Hematopoietic multipotent progenitor cell (in vitro differentiated cells): ENCODE data around the gene ATG12. TPM values are rescaled to one million over a fixed set of nuclear protein-coding genes. Genes with fewer than 3 reads are reported as not detected.
"Not testable (repeated sequence)": the region's sequence is repeated elsewhere in the genome, so short reads cannot be mapped to it uniquely, and the experiment has no call there.

Experiments used
- DNase-seq, 3 donors: peaks; one replicate each; pipeline ENCODE4 v3.0.0-alpha.2; 2011 to 2015; ENCODE audit warnings: low read depth in 2 of 3, low spot score in 2 of 3
- total RNA-seq: library from RNA; depleted of rRNA; stranded (reverse); fragments of >200 nt; gene quantifications from one replicate; pipeline ENCODE4 v1.2.3, GENCODE V29; 2012

Gene ATG12
- total RNA-seq, 1 donor: 16.2 TPM

DNA sequence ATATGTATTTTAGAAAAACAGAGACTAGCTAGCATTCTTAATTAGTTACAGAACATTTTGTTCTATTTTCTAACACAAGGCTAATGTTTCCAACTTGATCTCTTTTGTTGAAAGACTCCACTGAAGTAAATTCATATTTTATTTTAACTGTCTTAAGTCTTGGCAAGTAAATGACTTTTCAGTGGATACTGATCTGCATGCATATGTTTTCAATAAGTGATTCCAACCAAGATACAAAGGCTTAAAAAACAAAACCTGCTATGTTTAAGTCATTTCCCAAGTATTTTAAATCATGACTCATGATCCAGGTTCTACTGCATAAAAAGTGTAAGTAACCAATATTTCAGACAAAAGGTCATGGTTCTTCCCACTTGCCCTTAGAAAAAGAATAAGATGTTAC lies 30.6 kb downstream of the ATG12 start:
- no peak for DNase-seq

DNA sequence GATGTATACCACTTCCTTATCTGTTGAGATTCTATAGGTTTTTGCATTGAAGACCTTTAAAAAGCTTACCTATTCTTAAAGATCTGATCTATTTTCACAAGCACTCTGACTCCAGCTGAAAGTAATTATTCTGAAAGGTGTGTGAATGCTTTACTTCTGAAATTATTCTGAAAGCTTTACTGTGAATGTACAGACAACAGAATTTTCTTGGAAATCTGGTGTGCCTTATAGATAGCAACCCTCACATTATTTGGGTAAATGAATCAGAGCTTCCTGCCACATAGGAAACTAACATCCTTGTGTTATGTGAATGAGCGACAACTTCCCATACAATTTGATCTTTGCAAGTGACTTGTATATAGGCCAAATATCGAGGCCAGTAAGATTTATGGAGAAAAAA lies 31.4 kb downstream of the ATG12 start:
- DNase-seq: no peak

DNA sequence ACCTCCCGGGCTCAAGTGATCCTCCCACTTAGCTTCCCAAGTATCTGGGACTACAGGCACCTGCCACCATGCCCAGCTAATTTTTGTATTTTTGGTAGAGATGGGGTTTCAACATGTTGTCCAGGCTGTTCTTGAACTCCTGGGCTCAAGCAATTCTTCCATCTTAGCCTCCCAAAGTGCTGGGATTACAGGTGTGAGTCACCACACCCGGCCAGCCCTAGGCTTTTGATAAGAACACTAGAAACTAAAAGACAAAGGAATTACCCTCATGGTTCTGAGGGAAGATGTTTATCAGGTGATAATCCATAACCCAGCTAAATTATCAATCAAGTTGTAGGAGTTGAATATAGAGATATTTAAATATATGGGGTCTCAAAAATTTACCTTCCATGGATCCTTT lies 33.3 kb downstream of the ATG12 start:
- DNase-seq: not testable (repeated sequence)

DNA sequence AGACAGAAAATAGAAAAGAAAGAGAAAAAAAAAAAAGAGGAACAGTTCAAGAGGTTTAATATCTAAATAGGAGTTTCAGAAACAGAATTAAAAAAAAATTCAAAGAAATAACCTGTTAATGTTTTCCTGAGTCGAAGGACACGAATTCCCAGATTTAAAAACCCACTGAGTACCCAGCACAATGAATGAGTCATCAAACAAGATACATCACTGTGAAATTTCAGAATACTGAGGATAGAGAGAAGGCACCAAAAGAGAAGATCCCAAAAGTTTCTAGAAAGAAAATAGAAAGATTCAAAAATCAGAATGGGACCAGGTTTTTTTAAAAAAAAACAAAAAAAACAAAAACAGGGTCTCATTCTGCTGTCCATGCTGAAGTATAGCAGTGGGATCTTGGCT lies 33.7 kb downstream of the ATG12 start:
- no peak for DNase-seq

DNA sequence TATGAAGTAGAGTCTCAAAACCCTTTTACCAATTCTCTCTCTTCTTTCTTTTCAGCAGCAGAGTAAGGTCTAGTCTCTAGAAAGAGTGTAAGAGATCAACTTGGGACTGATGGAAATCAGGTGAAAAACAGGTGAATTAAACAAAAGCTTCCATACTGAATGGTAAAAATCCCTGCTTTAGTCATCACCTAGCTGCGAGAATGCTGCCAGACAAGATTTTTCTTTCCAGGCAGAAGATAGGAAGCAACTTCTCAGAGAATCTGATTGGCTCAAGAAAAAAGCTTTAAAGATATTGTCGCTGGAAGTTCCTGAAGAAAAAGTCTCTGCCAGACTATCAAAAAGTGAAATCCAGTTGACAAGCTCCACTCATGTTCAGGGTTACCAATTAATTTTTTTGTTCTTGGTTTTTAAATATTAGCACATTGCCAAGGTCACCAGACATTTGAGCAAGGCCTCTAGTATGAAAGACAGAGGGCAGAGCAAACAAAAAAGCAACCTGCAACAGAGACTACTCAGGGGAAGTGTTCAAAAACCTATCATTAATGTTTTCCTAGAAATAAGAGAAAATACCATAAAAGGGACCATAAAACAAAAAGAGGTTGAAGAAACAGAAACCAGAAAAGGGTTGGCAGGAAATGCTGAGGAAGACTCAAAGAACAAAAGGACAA lies 34.2 kb downstream of the ATG12 start:
- DNase-seq: no peak

DNA sequence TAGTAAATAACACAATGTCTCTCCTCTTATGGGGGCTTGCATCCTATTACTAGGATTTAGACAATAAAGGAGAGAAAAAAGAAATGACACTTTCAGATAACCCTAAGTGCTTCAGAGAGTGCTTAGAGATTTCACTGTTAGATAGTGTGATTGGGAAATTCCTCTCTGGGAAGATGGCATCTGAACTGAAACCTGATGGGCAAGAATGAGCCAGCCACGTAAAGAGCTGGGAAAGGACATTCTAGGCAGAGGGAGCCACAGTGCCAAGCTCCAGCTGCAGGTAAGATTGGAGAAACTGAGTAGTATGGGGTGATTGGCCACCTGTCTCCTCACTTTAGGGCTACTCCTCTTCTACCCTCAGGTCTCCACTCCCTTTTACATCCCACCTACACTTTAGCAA lies 39.4 kb downstream of the ATG12 start:
- DNase-seq: no peak

DNA sequence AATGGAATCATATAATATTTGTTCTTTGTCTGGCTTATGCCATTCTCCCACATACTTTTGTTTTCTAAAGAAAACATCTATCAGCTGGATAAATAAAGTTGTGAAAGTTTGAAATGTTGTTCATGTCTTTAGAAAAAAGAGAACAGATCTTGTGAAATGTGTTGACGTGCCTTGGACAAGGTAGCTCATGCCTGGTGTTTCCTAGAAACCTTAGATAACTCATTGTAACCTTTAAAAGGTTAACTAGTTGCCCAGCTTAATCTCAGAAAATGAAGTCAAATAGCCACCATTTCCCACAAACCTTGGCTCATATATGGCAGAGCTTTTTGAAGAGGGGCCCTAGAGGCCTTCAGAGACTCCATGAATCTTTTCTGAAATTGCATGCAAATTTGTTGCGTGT lies 40.2 kb downstream of the ATG12 start:
- DNase-seq: no peak

DNA sequence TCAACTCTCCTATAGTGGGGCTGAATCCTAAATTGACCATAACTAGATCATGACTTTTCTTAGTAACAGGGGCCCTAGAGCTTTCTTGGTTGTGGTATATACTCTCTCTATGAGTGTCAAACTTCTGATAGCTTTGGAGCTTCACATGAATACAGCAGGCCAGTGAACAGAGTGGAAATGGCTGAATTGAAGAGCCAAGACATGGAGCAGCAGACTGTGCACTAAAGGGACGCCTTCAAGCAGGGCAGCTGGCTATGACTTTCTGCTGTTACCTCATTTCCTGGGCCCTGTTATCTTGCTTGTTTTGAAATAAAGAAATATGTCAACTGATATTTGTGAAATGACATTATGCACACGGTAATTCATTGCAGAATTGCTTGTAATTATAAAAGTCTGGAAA lies 41.3 kb downstream of the ATG12 start:
- DNase-seq: no peak

DNA sequence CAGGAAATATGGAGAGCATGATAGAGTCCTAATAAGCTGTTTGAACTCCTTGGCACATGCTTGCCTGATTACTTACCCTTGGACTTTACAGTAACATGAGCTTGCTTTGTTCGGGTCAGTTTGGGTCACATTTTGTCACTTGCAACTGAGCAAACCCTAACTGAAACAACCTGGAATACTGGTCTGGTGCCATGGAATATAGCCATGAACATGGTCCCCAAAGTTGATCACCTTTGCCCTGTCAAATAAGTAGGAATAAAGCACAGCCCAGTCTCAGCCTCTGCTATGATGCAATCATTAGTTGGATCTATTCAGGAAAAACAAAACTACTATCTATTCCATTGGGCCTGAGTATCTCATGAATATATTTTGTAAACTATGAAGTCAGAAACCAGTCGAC lies 43.1 kb downstream of the ATG12 start:
- DNase-seq: no peak

DNA sequence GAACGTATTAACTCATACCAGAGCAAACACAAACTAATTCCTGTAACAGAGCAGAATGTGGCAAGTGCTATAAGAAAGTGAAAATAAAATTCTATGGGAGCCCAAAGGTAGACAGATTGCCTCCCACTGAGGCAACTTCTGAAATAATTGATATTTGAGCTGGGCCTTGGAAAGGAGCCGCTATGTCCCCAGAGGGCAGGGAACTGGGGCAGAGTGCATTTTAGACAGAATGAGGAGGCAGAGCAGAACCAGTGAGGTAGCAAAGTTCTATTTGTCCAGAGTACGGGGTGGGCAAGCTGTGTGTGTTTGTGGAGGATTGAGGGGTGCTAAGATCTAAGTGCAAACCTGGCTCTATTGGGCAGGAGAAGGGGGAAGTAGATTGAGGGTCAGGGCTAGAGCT lies 44.7 kb downstream of the ATG12 start:
- DNase-seq: no peak

DNA sequence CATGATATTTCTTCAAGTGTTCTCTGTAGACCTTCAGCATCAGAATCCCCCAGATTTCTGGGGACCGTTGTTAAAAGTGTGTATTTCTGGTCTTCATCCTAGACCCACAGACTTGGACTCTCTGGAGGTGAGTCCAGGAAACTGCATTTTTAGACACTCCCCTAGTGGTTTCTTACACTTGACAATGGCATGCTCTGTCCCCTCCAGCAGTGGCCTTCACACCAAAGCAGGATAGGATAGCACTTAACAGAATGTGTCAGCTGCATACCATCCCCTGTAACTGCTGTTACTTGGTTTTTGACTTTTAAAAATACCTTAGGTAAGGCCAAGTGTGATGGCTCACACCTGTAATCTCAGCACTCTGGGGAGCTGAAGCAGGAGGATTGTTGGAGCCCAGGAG lies 45.7 kb downstream of the ATG12 start:
- no peak for DNase-seq

DNA sequence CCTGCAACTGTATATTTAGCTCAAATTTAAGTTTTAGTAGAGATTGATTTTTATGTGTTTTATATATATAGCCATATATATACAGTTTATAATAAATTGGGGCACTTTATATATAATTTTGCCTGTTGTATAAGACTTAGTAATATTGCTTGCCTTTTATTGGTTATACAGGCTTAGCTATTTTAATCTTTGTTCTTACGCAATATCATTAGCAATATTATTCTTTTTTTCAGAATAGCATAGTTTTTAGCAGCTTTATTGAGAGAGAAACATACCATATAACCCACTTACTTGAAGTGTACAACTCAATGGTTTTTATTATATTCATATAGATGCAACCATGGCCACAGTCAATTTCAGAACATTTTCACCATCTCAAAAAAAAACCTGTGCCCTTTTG lies 52.9 kb downstream of the ATG12 start:
- no peak for DNase-seq

DNA sequence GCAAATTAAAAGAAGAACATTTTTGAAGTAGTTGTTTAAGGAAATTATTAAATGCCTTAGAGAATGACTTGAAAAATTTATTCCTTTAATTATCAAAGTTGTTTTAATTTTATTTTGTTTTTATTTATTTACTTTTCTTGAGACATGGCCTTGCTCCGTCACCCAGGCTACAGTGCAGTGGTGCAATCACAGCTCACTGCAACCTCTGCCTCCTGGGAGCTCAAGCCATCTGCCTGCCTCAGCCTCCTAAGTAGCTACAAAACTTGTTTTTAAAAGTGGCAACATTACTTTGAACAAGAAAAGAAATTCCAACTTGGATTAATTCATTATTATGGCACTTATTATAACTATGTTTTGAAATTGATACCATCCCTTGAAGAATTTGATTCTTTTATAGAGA lies 53.9 kb downstream of the ATG12 start:
- no peak for DNase-seq

DNA sequence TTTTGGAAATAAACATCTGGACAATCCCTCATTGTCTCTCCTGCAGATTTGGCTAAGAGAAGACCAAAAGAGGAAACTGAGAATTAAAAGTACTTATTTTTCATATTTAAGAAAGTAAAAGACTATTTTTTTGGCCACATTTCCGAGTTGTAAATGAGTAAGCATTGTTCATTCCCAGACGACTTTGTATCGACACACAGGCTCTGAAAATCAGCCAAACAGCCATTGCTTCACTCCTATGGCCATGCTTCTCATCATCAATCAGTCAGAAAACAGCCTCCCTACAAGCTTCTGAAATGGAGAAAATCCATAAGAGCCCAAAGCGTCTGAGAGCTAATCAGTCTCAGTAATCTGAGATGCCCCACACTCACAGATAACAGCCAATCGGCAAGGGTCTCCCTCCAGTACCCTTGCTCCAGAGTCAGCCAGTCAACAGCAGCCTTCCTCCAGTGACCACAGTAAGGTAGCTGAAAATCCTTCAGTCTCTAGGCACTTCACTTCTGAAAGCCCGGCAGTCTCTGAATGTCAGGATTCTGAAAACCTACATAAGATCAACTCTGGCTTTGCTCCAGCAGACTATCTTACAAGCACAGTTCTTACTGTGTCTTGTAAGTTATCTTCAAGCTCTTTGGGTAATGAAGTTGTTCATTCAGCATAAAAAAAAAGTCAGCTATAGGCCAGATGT lies 55.8 kb downstream of the ATG12 start:
- DNase-seq: no peak

DNA sequence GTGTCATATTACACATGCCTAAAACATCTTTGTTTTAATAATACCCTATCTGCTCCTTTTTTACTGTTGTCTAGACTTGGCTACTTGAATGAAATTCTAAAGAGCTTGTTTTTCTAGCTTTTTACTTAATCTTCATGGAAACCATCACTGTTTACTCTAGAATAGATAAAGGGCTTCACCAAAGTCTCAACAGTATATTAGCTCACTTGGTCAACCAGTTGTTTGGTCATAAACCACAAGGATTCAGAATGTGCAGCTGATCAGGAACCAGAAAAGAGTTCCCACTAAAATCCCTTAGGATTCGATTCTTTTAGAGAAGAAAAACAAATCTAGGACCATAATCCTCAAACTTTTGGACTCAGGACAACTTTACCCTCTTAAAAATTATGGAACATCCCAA lies 62.9 kb downstream of the ATG12 start:
- DNase-seq: no peak

Other genes starting within 250 kb of the ATG12 start
- gene TICAM2, start 239.1 kb downstream of the ATG12 start, total RNA-seq: under 0.01 TPM
- gene TMED7, start 215.5 kb downstream of the ATG12 start, total RNA-seq: 20.5 TPM
- gene CDO1, start 24.9 kb downstream of the ATG12 start, total RNA-seq: 0.27 TPM
- gene AP3S1, start 370 bp upstream of the ATG12 start, total RNA-seq: 12.1 TPM
- gene LVRN, start 120.9 kb upstream of the ATG12 start, total RNA-seq: not detected
- gene ARL14EPL, start 190.9 kb upstream of the ATG12 start, total RNA-seq: not detected
- gene COMMD10, start 243.5 kb upstream of the ATG12 start, total RNA-seq: 20.2 TPM